NB4 (cell line): Measurements from ENCODE around the gene SCN1A.

ENCODE experiments used
- DNase-seq: peaks from one replicate; pipeline ENCODE4 v3.0.0; 2010; ENCODE audit warnings: low read depth
- H3K4me3 ChIP-seq: one replicate; pipeline ENCODE4 v1.5.1; 2011; ENCODE audit warnings: mild to moderate bottlenecking, low read depth, low read length, moderate library complexity
- MYC ChIP-seq: IDR thresholded peaks from 2 replicates; pipeline ENCODE4 v1.6.1; 2011; ENCODE audit warnings: low read depth, low read length
- POLR2A ChIP-seq: IDR thresholded peaks from 2 replicates; pipeline ENCODE4 v1.6.1; 2011; ENCODE audit warnings: mild to moderate bottlenecking; ENCODE audit not compliant: insufficient read length; ENCODE audit errors: extremely low read depth
- TF ChIP-seq, protein P1 (sequence below): IDR thresholded peaks from 2 replicates; pipeline ENCODE4 v1.6.1; 2011; ENCODE audit warnings: low read depth, low read length
- TF ChIP-seq, protein P2 (sequence below): IDR thresholded peaks from one replicate; pipeline ENCODE4 v1.5.1; 2012; ENCODE audit warnings: low read depth, low read length

SCN1A gene

DNA sequence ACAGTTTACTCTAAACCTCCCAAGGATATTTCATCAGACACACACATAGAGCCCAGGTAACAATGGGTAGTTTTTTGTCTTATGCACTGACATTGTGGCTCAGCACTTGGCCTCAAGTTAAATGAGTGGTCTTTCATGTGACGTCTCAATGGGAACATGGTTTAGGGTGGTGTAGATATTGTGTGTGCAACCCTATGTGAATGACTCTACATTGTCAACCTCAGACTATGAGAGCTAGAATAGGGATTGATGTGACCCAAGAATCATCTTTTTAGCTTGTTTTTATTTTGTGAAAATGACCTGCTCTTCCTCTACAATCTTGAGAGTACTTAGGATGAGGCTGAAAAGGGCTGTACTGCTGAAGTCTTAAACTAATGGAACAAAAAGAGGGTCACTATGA, 86.2 kb downstream of the SCN1A start:
- H3K4me3 ChIP-seq = no peak overlapping the region

DNA sequence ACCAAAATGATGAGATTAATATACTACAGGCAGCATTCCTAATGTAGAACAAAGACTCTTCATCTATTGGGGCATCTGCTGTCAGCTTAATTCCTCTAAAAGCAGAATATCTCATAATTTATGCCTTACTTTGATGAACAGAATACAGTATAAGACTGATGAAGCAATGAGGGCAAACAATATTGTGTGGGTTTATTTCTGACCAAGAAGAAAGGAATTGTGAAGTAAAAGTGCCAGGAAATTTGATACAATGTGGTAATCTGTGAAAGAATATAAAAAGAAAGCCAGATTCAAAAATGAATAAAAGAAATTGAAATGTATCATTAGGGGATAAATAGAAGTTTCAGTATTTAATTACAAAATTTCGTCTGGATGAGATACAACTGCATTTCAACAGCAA, 95.5 kb downstream of the SCN1A start:
- no peak overlapping the region for H3K4me3 ChIP-seq
- no peak for TF ChIP-seq POLR2A
- DNase-seq = no peak

More for the DNA sequence above, 86.2 kb downstream of the SCN1A start:
- TF ChIP-seq MYC = no peak
- TF ChIP-seq, protein P1, sequence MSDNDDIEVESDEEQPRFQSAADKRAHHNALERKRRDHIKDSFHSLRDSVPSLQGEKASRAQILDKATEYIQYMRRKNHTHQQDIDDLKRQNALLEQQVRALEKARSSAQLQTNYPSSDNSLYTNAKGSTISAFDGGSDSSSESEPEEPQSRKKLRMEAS = no peak
- DNase-seq = no peak

DNA sequence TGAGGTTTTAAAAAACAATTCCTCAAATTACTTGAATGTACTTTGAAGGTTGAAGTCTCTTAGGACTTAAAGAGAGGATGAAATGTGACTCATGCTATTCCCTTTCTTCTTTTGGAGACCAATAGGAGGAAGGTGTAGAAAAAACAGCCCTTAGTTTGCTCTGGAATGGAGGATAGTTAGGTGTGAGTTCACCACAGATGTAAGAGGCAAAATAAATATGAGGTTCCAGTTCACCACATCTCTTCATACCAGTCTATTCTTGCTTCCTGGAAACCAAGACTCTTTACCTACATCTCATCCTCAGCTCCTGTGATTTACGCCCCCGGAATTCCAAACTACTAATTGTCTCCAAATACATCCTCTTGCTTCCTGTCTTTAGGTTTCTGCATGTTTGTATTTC, 96.8 kb downstream of the SCN1A start:
- no peak for DNase-seq
- H3K4me3 ChIP-seq = no peak overlapping the region
- TF ChIP-seq POLR2A (no peak), MYC (no peak)
- TF ChIP-seq, protein P1 = no peak
- TF ChIP-seq, protein P2, sequence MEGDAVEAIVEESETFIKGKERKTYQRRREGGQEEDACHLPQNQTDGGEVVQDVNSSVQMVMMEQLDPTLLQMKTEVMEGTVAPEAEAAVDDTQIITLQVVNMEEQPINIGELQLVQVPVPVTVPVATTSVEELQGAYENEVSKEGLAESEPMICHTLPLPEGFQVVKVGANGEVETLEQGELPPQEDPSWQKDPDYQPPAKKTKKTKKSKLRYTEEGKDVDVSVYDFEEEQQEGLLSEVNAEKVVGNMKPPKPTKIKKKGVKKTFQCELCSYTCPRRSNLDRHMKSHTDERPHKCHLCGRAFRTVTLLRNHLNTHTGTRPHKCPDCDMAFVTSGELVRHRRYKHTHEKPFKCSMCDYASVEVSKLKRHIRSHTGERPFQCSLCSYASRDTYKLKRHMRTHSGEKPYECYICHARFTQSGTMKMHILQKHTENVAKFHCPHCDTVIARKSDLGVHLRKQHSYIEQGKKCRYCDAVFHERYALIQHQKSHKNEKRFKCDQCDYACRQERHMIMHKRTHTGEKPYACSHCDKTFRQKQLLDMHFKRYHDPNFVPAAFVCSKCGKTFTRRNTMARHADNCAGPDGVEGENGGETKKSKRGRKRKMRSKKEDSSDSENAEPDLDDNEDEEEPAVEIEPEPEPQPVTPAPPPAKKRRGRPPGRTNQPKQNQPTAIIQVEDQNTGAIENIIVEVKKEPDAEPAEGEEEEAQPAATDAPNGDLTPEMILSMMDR = no peak

DNA sequence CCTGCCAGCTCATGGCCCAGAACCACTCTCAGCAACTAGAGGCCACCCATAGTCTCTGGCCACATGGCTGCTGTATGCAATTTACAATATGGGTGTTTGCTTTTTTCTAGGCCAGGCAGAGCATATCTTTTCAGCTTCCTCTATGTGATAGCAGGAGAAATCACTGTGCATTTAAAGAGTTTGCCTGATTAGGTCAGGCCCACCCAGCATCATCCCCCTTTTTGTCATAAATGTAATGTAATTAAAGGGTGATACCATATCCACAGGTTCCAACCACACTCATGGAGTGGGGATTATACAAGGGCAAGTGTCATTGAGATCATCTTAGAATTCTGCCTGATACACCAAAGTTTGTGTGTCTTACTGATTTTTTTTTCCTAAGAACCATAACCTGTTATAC, 102.5 kb downstream of the SCN1A start:
- no peak for DNase-seq
- TF ChIP-seq MYC (no peak), POLR2A (no peak)
- TF ChIP-seq, protein P2 = no peak
- TF ChIP-seq, protein P1 = no peak
- H3K4me3 ChIP-seq = no peak overlapping the region

DNA sequence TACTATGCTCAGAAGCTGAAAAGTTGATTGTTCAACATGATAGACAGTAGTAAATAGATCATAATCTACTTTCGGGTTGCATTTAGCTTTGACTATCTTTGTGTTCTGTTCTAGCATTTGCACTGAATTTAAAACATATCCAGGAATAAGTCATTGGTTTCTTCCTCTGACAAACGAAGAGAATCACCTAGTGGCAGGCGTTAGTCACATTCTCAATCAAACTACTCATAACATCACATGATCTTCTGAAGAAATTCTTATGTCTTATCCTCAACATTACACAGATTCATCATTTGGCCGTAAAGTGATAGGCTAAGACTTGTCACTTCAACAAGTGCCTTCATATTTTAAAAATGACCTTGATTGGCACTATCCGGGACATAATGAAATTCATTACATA, 110.6 kb downstream of the SCN1A start:
- no peak overlapping the region for H3K4me3 ChIP-seq
- TF ChIP-seq, protein P2 = no peak
- TF ChIP-seq, protein P1 = no peak
- no peak for TF ChIP-seq MYC
- no peak for TF ChIP-seq POLR2A
- no peak for DNase-seq

DNA sequence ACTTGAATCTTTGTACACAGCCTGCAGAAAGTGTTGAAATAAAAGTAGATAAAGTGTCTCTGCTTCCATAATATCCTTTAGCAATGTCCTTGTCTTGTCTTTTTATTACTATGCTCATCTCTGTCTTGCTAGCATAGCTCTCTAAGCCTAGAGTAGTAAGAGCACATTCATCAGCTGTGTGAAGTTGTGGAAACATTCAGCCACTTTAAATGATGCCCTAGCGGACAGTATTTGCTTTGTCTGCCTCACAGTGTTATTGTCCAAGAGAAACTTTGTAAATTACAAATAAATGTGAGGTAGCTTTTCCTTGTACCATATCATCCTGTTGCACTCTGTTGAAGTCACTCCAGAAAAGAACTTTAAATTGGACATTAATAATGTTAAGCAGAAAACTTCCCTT, 113.9 kb downstream of the SCN1A start:
- H3K4me3 ChIP-seq = no peak overlapping the region
- no peak for TF ChIP-seq POLR2A
- DNase-seq = no peak

DNA sequence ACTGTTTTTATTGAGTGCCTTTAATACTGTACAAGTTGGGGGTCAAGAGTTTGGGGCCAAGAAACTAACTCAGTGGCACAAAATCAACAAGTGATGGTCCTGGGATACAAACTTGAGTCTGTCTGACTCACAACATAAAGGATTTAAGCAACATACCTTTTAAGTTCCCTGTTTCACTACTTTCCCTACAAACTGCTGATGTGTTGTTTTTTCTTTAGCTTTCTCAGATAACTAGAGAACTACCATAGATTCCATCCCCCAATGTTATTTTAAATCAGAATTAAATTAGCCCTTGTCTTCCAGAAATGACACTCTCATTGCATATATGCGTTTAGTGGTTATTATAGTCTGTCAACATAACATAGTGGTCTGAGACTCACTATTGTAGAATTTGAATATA, 116.2 kb downstream of the SCN1A start:
- DNase-seq = no peak
- TF ChIP-seq, protein P1 = no peak
- TF ChIP-seq MYC (no peak), POLR2A (no peak)
- TF ChIP-seq, protein P2 = no peak
- H3K4me3 ChIP-seq = no peak overlapping the region
